A549 (cell line): Measurements from ENCODE around the gene ARFGEF2.

ENCODE experiments used
- HDAC2 ChIP-seq: fragments of 200-600 bp; sonication (generic); IDR thresholded peaks from 2 replicates; pipeline ENCODE4 v1.6.1; 2016
- HMGXB4 ChIP-seq: fragments of 250-450 bp; sonication (Bioruptor Pico); IDR thresholded peaks from 2 replicates; pipeline ENCODE4 v1.5.0; 2021; ENCODE audit warnings: mild to moderate bottlenecking, moderate library complexity, borderline replicate concordance

GRCh38 chr20:48932375-48932941, 10.9 kb downstream of the ARFGEF2 start:
- no peak for TF ChIP-seq HMGXB4
- no peak for TF ChIP-seq HDAC2
